GM18870 (cell line): Measurements from ENCODE around the gene SEC14L1.
A peak's percentile ranks its signal among the peaks of the same experiment; 100 is the strongest.

Experiments used
- ATAC-seq: cut with Tn5 transposase; IDR thresholded peaks from one replicate; pipeline ENCODE4 v1.9.1; 2021; ENCODE audit warnings: moderate library complexity; ENCODE audit not compliant: unreplicated experiment

The SEC14L1 gene

DNA sequence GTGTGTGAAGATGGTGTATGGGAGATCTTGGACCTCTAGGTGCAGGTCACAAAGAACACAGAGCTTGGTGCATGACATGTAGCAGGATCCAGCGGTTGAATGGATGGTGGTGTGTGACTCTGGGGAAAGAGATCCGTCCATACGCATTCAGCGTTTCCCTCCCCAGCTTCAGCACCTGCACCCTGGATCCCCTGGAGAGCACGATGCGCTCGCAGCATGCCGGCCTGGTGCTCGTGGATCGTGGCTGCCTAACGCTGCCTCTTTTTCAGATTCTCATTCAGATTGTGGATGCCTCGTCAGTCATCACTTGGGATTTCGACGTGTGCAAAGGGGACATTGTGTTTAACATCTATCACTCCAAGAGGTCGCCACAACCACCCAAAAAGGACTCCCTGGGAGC, 70.9 kb downstream of the SEC14L1 start:
- no peak for ATAC-seq

DNA sequence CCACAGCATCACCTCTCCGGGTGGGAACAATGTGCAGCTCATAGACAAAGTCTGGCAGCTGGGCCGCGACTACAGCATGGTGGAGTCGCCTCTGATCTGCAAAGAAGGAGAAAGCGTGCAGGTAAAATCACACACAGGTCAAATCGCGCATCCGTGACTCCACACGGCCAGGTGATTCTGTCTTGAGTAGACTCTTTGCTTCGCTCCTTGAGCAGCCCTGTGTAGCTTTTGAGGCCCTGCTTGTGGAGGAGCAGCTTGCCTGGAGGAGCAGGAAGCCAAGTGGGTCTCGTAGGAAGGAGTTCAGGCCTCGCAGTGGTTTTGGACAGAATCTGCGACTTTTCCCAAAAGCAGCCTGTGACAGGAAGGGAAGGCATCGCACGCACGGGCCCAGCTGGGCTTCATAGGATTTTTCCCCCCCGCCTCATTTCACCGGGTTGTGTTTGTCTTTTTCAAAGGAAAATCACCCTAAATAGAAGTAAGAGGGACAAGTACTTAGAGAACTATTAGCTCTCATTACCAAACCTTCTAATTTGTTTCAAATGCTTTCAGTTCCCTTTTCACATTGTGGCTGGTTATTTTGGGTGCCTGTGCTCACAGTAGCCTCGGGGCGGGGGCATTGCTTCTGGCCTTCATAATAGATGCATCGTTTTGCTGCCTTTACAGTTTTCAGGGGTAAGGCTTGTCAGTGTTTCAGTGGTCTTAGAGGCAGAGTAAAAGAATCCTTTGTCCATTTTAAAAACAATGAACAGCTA, 71.5 kb downstream of the SEC14L1 start:
- peak; percentile 71 for ATAC-seq

DNA sequence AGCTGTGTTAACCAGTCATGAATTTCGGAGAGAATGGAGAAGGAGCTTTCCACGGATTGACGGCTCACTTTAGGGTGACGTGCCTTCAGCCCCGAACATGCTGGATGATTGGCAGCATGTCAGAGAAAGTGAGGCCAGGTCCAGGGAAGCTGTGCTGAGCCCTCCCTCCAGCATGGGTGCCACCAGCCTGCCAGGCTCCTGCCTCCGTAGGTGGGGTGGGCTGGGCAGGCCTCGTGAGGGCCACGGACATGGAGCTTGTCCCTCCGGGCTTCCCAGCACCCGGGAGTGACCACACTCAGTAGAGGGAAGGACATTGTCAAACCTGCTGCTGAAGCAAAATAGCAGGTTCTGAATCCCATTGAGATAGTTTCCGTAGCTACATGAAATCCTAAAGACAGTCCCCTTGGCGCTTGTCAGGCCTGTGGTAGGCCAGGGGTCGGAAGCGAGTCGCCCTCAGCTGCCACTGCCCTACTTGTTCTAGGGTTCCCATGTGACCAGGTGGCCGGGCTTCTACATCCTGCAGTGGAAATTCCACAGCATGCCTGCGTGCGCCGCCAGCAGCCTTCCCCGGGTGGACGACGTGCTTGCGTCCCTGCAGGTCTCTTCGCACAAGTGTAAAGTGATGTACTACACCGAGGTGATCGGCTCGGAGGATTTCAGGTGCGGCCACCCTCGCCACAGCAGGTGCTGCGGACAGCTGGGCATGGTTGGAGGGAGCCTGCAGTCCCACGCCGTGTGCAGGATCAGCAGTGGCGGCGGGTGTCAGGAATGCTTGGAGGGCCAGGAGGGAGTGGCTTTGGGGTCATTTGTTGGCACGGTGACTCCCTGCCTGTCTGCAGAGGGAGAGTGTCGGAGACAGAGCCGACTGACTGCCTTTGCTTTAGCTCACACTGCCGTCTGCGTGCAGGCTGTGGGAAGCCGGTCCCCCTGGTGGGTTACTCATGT, 72.3 kb downstream of the SEC14L1 start:
- peak; percentile 22 for ATAC-seq

DNA sequence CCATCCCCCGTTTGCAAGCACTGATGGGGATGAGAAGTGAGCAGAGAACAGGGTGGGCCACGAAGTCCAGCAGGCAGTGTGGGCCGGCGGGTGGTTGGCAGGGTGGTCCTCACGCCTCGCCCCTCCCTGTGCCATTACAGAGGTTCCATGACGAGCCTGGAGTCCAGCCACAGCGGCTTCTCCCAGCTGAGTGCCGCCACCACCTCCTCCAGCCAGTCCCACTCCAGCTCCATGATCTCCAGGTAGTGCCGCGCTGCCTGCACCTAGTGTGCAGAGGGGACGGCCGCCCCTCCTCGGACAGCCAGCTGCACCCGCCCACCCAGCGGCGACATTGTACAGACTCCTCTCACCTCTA, 73.0 kb downstream of the SEC14L1 start:
- ATAC-seq: no peak

DNA sequence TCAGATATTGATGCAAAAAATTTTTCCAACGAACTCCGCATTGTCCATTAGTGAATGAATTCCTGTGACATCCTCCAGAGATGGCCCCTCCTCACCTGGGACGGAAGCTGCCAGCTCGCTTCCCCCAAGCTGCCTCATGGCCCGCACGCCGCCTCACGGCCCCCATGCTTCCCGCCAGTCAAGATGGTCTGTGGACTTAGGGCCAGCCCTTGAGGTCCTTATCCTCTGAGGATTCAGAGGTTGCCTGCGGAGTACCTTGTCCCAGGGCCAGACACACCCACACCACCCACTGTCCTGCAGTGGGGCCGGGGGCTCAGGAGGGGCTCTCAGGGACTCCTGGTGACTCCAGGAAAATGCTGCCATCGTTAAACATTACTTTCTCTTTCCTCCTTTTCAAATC, 73.6 kb downstream of the SEC14L1 start:
- ATAC-seq: no peak

DNA sequence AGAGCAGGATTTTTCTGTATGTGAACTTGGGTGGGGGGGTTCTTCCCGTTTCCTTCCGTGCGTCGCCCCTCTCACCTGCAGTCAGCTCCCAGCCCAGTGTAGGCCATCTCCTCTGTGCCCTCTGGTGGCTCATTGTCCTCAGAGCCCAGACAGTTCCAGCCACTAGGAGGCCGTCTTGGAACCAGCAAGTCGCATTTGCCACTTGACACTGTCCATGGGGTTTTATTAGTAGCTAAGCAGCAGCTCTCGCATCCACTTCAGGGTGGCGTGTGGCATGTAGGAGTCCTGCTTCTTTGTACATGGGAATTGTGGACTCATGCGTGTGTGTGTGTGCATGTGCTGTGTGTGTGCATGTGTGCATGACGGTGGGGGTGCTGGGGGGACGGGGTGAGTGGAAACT, 74.0 kb downstream of the SEC14L1 start:
- no peak for ATAC-seq

DNA sequence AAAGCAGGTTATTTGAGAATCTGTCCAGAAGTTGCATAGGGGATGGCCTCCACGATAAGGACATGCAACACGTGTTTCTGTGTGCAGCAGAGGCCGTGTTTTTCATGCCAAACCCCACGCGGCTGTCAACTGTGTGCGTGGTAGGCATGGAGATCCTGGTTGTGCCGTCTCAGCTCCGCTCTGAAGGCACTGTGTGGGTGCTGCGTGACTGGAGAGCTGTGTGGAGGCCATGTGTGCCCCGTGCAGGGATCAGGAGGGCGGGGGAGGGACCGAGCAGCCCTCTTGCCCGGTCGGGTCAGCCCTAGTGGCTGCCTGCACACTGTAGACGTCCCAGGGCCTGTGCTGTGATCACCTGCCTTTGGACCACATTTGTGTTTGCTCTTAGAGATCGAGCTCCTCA, 74.5 kb downstream of the SEC14L1 start:
- ATAC-seq: no peak

DNA sequence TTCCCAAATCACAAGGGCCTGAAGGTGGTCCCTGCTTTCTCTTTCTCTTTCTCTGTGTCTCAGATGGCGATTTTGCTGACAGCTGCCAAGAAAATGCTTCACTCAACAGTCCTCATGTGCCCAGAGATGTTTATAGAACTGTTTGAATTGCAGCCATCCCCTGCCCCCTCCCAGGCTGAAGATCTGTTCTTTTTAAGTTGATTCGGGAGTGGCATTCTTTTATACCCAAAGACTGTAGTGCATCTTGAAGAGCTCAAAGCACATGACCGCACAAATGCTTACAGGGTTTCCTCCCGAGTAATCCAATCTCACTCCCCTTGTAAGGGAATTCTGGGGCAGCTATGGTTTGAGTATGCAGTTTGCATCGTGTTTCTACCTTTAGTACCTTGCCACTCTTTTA, 75.7 kb downstream of the SEC14L1 start:
- ATAC-seq: no peak

DNA sequence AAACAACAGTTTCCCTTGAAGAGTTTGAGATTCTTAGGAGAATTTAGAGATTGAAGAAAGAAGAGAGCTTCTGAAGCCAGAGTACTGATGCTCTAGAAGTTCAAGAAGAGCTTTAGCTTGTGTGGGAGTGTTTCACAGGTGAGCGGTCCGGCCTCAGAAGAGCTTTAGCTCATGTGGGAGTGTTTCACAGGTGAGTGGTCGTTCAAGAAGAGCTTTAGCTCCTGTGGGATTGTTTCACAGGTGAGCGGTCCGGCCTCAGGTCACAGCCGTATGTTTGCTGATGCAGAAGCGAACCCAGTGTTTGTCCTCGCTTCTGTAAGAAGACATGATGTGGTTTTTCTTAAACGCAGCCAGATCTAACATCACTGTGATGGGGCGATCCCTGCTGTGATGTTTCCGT, 76.4 kb downstream of the SEC14L1 start:
- no peak for ATAC-seq

DNA sequence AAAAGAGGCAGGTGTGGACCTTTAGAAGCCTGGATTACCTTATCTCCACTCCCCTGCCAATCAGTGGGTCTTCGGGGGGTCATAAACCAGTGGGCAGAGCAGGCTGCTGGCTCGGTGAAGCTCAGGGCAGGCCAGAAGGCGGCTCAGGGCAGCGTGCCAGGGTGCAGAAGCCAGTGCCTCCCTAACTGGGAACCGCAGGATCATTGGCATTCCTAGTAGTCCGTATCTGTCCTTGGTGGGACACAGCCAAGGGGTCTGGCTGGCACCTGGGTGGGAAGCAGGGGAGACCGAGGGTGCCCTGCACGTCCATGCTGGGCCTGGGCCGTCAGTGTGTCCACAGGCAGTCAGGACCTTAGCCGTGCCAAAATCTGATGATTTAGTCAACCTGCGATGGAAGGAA, 76.8 kb downstream of the SEC14L1 start:
- no peak for ATAC-seq

DNA sequence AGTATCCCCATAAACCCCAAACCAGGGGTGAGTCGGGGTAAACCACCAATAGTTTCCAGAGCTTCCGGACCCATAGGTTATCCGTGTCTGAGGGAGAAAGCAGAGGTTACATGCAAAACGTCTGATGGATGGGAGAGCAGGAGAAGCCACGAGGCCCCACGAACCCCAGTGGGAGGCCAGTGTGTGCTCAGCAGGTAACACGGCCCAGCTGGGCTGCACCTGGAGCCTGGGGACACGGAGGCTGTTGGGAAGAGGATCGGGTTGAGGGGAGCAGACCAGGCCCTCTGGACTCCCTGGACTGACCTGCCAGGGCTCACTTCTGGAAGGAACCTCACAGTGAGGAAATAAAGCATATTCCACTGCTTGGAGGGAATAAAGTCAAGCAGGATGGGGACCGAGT, 78.1 kb downstream of the SEC14L1 start:
- no peak for ATAC-seq

DNA sequence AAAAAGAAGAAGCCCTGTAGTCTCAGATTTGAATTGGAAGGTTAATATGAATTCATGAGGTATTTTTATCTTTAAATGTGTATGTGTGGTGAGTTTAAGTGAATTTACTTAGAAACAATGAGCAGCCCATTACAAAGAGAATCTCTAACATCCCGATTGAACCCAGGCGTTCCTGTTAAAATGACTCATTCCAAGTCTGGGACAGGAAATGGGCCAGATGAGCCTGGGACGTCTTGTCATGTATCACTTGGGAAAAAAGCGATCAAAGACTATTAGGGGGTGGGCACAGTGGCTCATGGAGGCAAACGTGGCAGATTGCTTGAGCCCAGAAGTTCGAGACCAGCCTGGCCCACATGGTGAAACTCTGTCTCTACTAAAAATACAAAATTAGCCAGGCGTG, 81.6 kb downstream of the SEC14L1 start:
- no peak for ATAC-seq

DNA sequence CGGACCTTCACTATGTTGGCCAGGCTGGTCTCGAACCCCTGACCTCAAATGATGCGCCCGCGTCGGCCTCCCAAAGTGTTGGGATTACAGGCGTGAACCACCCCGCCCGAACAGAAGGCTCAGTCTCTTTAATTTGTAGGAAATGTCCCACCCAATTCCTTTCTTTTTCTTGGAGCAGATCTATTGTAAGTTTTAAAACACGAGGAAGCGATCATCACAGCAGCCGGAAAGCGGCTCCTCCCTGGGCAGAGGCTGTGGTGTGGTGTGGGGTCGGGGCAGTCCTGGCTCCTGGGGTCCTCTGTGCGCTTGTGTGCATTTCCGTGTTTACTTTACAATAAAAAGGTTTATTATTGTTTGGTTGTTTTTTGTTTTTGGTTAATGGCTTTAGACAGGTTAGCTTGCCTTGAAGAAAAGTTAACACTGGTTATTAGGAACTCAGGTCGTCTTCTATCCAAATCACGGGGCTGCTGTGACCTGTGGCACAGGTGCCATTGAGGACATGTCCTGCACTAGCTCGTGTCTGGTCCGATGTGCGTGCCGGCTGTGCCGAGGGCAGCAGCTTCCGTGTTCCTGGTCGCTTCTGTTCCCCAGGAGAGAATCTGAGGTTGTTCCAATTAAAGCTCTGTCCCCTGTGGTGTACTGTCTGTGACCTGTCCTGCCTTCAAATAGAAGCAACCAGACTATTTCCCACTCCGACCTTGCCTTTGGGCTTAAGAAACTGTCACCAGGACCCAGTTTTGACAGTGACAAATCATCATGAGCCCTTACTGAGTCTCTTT, 83.1 kb downstream of the SEC14L1 start:
- ATAC-seq: no peak

DNA sequence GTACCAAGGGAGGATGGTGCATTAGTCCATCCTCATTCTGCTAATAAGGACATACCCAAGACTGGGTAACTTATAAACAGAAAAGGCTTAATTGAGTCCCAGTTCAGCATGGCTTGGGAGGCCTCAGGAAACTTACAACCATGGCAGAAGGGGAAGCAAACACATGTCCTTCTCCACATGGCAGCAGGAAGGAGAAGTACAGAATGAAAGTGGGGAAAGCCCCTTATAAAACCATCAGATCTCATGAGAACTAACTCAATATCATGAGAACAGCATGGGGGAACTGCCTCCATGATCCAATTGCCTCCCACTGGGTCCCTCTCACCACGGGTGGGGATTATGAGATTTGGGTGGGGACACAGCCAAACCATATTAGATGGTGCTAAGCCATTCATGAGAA, 84.5 kb downstream of the SEC14L1 start:
- no peak for ATAC-seq

DNA sequence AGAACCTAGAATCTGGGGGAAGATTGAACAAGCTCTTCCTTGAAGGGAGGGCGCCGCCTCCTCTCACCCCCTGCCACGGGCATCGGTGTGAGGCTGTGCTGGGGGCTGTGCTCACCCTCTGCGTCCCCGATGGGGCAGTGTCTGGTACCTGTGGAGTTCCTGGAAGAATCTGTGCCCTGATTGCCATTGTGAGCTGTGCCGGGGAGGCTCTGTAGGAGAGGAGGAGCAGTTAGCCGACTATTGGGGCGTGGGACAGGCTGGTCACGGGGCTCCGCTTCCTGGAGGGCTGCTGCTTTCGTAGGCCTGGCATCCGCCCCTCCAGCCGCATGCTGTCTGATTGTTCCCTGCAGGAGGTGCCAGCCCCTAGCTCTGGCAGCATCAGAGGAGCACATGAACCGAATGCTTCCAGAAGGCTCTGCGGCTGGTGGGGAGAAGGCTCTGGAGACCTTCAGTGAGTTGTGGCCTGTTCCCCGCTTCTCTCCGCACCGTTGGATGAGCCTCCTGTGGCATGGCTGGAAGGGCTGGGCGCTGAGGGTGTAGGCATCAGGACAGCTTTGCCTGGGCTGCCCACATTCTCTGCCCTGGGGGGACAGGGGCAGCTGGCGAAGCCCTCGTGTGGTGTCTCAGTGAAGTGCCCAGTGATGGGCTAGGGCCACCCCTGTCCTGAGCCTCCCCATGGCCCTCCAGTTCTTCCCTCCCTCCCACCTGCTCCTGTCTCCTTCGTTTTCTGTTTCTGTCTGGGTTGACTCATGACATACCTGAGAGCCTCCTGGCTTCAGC, 86.9 kb downstream of the SEC14L1 start:
- ATAC-seq: no peak

DNA sequence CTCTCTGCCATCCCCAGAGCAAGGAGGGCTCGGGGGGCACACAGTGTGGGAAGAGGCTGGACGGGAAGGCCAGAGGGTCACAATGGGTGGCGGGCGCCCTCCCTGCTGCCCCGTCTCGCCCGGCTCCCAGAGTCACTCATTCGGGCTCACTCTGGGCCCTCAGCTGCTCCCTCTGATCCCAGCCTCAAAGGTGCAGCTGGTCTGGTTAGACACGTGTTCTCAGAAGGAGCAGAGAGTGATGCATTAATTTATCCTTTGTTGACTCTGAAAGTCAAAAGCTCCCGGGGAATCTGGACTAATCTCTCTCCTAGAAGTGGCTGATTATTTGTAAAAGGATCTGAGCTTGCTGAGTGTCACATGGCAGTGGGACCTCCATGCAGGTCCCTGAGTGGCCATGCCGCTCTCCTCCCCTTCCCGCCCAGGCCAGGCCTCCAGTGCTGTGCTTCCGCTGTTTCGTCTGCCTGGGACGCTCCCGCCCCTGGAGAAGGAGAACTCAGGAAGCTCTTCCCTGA, 87.5 kb downstream of the SEC14L1 start:
- ATAC-seq: no peak

DNA sequence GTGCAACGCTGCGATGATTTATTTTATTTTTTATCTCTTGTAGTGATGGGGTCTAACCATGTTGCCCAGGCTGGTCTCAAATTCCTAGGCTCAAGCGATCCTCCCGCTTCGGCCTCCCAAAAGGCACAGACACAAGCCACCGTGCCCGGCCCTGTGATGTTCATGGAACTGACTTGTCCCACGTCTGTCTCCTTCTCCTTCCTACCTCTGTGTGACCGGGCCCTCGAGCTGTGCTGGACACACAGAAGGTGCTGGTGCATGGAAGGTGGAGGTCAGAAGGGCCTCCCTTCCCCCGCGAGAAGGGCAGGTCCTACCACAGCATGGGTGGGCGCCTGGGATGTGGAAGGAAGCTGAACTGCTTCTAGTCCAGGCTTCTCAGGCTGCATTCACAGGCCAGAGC, 88.0 kb downstream of the SEC14L1 start:
- no peak for ATAC-seq

DNA sequence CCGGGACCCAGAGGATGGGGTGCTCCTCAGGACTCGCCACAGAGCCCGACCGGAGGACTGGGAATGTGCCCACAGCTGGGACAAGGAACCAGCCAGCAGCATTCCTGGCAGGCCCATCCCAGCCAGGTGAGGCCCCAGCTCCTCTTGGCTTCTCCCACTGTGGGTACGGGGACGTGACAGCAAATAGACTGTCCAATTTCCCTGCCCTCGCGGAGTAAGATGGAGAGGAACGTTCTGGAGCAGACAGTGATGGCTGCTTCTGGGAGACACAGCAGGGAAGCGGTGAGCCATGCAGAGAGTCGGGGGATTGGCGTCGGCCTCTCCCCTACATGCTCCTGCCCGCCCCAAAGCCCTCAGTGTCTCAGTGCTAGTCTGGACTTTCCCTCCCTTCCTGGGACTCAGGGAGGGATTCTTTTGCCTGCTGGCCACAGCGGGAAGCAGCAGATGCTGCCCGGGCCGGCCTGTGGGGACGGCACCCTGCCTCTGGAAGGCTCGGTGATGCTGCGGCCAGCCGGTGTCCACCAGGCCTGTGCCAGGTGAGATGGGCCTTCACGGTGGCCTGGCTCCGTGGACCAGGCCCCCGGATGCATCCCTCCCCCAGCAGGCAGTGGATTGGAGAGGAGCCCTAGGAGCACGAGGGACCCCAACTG, 89.1 kb downstream of the SEC14L1 start:
- no peak for ATAC-seq

DNA sequence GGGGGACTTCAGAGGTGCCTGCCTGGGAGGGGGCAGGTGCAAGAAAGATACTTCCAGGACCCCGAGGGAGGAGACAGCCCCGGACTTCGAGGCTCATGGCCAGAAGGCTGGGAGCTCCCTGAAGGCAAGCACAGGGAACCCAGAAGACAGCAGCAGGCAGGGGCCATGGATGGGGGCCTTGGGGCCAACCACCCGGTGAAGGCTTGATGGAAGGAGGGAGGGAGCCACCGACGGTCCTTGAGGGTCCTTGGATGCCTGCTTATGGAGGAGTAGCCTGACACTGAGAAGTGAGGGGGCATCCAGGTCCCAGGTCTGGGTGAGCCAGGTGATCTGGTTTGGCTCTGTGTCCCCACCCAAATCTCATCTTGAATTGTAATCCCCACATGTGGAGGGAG, 89.7 kb downstream of the SEC14L1 start:
- ATAC-seq: no peak
